ENCODE measurements around the gene ABHD11. TPM values are rescaled to one million over a fixed set of nuclear protein-coding genes. Genes with fewer than 3 reads are reported as not detected.

The ABHD11 gene
- total and polyA plus RNA-seq, 2 experiments from 2014 or later: 18.1 to 20.8 TPM

DNA sequence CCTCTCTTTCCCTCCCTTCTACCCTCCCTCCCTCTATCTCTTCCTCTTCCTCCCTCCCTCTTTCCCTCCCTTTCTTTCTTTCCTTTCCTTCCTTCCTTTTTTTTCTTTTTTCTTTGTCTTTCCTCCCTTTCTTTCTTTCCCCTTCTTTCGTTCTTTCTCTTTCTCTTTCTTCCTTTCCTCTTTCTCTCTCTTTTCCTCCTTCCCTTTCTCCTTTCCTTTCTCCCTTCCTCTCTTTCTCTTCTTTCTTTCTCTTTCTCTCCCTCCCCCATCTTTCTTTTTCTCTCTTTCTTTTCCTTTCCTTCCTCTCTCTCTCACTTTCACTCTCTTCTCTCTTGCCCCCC, 24.0 kb upstream of the ABHD11 start:
- H3F3A ChIP-seq (ENCODE audit: insufficient read depth): no peaks in the 10 kb centered on the region
- no peaks in the 10 kb centered on the region for H3K4me1 ChIP-seq (ENCODE audit: insufficient read depth)
- in situ Hi-C loops (cut with MboI): no loop called here
- no peak overlapping the region for H3K4me2 ChIP-seq (ENCODE audit: unreplicated experiment)
- H3K79me2 ChIP-seq (ENCODE audit: insufficient read depth): no peaks in the 10 kb centered on the region
- TF ChIP-seq EZH2phosphoT487 (IDR thresholded peaks at IDR 0.05; ENCODE audit: insufficient read depth, low read depth): no peak
- TF ChIP-seq EZH2 (IDR thresholded peaks at IDR 0.05; ENCODE audit: insufficient read depth, poor library complexity, severe bottlenecking): no peak
- no peak overlapping the region for H3K27ac ChIP-seq
- H3K9ac ChIP-seq: no peak overlapping the region
- no peak overlapping the region for H2AFZ ChIP-seq
- no peaks in the 10 kb centered on the region for H4K20me1 ChIP-seq (ENCODE audit: insufficient read depth)
- no peaks in the 10 kb centered on the region for H3K9me2 ChIP-seq (ENCODE audit: insufficient read depth)
- H3K4me3 ChIP-seq: no peak overlapping the region
- 59 to 87% methylated on average over 1 of the region's 1 CpG for WGBS, 2 experiments (ENCODE audit: low coverage in 1 of 2, low lambda C conversion rate in 2 of 2, missing lambda C conversion rate in 2 of 2)
- H3K36me3 ChIP-seq (ENCODE audit: low read depth): no peaks in the 10 kb centered on the region
- H3K27me3 ChIP-seq (replicated peaks; ENCODE audit: insufficient read depth): no peaks in the 10 kb centered on the region
- H3K9me3 ChIP-seq (ENCODE audit: low read depth): no peaks in the 10 kb centered on the region
- no peak for DNase-seq

DNA sequence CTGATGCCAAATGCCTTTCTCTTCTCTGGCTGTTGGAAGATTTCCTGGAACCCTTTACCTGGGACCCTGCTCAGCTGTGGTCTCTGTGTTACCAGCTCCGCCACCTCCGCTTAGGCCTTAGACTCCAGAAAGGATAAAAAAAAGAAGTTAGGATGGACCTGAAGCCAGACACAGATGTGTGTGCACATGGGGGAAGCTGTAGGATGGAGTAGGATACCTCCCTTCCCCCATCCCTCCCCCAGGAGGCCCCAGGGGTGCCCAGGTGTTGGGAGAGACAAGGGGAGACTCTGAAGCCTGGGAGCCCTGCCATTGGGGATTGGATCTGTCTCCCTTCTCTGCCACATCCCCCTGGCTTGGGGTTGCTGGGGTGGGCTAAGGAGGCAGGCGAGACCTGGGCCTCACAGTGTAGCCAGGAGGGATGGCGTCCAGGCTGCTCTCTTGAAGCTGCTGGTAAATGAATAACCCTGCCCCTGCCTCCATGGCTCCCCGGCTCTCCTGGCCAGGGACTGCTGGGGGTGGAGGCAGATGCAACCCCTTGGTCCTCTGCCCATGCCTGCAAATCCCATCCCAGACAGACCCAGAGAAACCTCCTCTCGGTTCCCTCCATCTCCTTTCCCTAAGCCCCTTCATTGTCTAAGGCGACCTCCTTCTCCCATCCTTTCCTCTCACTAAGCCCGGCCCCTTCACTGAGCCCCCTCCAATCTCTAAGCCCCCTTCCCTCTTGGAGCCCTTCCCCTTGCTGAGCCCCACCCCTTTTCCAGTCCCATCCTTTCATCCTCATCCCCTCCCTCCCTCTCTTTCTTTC, 23.5 kb upstream of the ABHD11 start:
- H3K9ac ChIP-seq: no peak overlapping the region
- no peaks in the 10 kb centered on the region for H4K20me1 ChIP-seq (ENCODE audit: insufficient read depth)
- no peaks in the 10 kb centered on the region for H3K27me3 ChIP-seq (replicated peaks; ENCODE audit: insufficient read depth)
- in situ Hi-C loops (cut with MboI): no loop called here
- WGBS, 2 experiments (ENCODE audit: low coverage in 1 of 2, low lambda C conversion rate in 2 of 2, missing lambda C conversion rate in 2 of 2): 56 to 75% methylated on average over 6 to 8 of the region's 8 CpGs
- H3K36me3 ChIP-seq (ENCODE audit: low read depth): no peaks in the 10 kb centered on the region
- no peak overlapping the region for H3K4me2 ChIP-seq (ENCODE audit: unreplicated experiment)
- H3F3A ChIP-seq (ENCODE audit: insufficient read depth): no peaks in the 10 kb centered on the region
- H3K79me2 ChIP-seq (ENCODE audit: insufficient read depth): no peaks in the 10 kb centered on the region
- H3K27ac ChIP-seq: no peak overlapping the region
- H3K9me2 ChIP-seq (ENCODE audit: insufficient read depth): no peaks in the 10 kb centered on the region
- no peaks in the 10 kb centered on the region for H3K4me1 ChIP-seq (ENCODE audit: insufficient read depth)
- H3K4me3 ChIP-seq: no peak overlapping the region
- no peak for DNase-seq
- TF ChIP-seq EZH2phosphoT487 (IDR thresholded peaks at IDR 0.05; ENCODE audit: insufficient read depth, low read depth) (no peak), EZH2 (IDR thresholded peaks at IDR 0.05; ENCODE audit: insufficient read depth, poor library complexity, severe bottlenecking) (no peak)
- H3K9me3 ChIP-seq (ENCODE audit: low read depth): no peaks in the 10 kb centered on the region
- H2AFZ ChIP-seq: no peak overlapping the region

GRCh38 chr7:73758581-73759138, 20.1 kb upstream of the ABHD11 start:
- Histone ChIP-seq H3K79me2 (ENCODE audit: insufficient read depth) (no peaks in the 10 kb centered on the region), H3K4me2 (ENCODE audit: unreplicated experiment) (no peak overlapping the region), H3K27me3 (replicated peaks; ENCODE audit: insufficient read depth) (no peaks in the 10 kb centered on the region), H3K9ac (no peak overlapping the region), H2AFZ (no peak overlapping the region), H4K20me1 (ENCODE audit: insufficient read depth) (no peaks in the 10 kb centered on the region), H3K36me3 (ENCODE audit: low read depth) (no peaks in the 10 kb centered on the region), H3K4me1 (ENCODE audit: insufficient read depth) (no peaks in the 10 kb centered on the region), H3K9me3 (ENCODE audit: low read depth) (no peaks in the 10 kb centered on the region), H3F3A (ENCODE audit: insufficient read depth) (no peaks in the 10 kb centered on the region), H3K9me2 (ENCODE audit: insufficient read depth) (no peaks in the 10 kb centered on the region), H3K27ac (no peak overlapping the region), H3K4me3 (no peak overlapping the region)
- TF ChIP-seq EZH2 (IDR thresholded peaks at IDR 0.05; ENCODE audit: insufficient read depth, poor library complexity, severe bottlenecking) (no peak), EZH2phosphoT487 (IDR thresholded peaks at IDR 0.05; ENCODE audit: insufficient read depth, low read depth) (no peak)
- no peak for DNase-seq
- in situ Hi-C loops (cut with MboI): no loop called here
- 93% methylated on average over 7 of the region's 7 CpGs for WGBS, 2 experiments (ENCODE audit: low coverage in 1 of 2, low lambda C conversion rate in 2 of 2, missing lambda C conversion rate in 2 of 2)

DNA sequence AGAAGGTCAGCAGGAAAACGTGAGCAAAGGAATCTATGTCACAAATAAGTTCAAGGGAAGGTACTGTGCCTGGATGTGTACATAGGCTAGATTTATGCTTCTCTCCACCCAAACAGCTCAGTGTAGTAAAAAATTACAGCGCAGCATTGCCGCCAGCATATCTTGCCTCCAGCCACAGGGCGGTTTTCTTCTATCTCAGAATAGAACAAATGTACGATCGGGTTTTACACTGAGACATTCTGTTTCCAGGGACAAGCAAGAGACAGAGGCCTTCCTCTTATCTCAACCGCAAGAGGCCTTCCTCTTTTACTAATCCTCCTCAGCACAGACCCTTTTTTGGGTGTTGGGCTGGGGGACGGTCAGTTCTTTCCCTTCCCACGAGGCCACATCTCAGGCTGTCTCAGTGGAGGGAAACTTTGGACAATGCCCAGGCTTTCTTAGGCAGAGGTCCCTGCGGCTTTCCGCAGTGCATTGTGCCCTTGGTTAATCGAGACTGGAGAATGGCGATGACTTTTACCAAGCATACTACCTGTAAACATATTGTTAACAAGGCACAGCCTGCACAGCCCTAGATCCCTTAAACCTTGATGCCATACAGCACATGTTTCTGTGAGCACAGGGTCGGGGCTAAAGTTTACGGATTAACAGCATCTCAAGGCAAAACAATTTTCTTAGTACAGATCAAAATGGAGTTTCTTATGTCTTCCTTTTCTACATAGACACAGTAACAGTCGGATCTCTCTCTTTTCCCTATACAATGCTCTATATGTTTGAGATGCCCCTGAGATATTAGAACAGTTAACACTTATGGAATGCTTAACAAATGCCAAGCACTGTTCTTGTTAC, 11.6 kb upstream of the ABHD11 start:
- Histone ChIP-seq H3K9me3 (ENCODE audit: low read depth) (no peaks in the 10 kb centered on the region), H3K9me2 (ENCODE audit: insufficient read depth) (no peaks in the 10 kb centered on the region), H3K4me3 (no peak overlapping the region), H2AFZ (no peak overlapping the region), H3K4me2 (ENCODE audit: unreplicated experiment) (no peak overlapping the region), H3K27me3 (replicated peaks; ENCODE audit: insufficient read depth) (no peaks in the 10 kb centered on the region), H3K4me1 (ENCODE audit: insufficient read depth) (no peaks in the 10 kb centered on the region), H3K9ac (no peak overlapping the region), H3K27ac (no peak overlapping the region), H3K79me2 (ENCODE audit: insufficient read depth) (no peaks in the 10 kb centered on the region), H3F3A (ENCODE audit: insufficient read depth) (no peaks in the 10 kb centered on the region), H4K20me1 (ENCODE audit: insufficient read depth) (no peaks in the 10 kb centered on the region), H3K36me3 (ENCODE audit: low read depth) (no peaks in the 10 kb centered on the region)
- WGBS, 2 experiments (ENCODE audit: low coverage in 1 of 2, low lambda C conversion rate in 2 of 2, missing lambda C conversion rate in 2 of 2): 89 to 90% methylated on average over 16 of the region's 16 CpGs
- no peak for TF ChIP-seq EZH2 (IDR thresholded peaks at IDR 0.05; ENCODE audit: insufficient read depth, poor library complexity, severe bottlenecking)
- TF ChIP-seq EZH2phosphoT487 (IDR thresholded peaks at IDR 0.05; ENCODE audit: insufficient read depth, low read depth): no peak
- in situ Hi-C loops (cut with MboI): no loop called here
- no peak for DNase-seq
